A549 treated with ZK216348 at 1 μM for 4 hours (cell line): ENCODE measurements around the gene TUBGCP6. TPM values are rescaled to one million over a fixed set of nuclear protein-coding genes. Genes with fewer than 3 reads are reported as not detected.

Experiments used
- total RNA-seq: library from RNA; stranded (reverse); fragments of 200-300 nt; extraction: Qiagen RNA extraction; gene quantifications from 5 replicates; pipeline ENCODE4 v1.2.3, GENCODE V29; 2022; ENCODE audit warnings: low read depth

The TUBGCP6 gene, protein sequence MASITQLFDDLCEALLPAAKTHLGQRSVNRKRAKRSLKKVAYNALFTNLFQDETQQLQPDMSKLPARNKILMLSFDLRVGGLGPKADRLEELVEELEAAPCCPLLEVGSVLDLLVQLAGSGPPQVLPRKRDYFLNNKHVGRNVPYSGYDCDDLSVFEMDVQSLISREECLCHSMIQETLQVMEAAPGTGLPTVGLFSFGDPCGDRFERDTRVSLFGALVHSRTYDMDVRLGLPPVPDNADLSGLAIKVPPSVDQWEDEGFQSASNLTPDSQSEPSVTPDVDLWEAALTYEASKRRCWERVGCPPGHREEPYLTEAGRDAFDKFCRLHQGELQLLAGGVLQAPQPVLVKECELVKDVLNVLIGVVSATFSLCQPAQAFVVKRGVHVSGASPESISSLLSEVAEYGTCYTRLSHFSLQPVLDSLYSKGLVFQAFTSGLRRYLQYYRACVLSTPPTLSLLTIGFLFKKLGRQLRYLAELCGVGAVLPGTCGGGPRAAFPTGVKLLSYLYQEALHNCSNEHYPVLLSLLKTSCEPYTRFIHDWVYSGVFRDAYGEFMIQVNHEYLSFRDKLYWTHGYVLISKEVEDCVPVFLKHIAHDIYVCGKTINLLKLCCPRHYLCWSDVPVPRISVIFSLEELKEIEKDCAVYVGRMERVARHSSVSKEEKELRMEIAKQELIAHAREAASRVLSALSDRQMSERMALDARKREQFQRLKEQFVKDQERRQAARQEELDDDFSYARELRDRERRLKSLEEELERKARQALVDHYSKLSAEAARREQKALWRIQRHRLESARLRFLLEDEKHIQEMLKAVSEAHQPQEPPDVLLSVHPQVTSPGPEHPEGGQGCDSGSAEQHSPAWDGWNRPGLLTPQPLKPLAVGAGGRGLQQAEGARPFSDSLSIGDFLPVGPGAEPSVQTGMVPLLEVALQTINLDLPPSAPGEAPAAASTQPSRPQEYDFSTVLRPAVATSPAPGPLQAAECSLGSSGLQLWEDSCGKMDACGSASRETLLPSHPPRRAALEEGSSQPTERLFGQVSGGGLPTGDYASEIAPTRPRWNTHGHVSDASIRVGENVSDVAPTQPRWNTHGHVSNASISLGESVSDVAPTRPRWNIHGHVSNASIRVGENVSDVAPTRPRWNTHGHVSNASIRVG (N-terminal part only)
- 4.5 to 13.6 TPM (median 11.5 TPM) in 5 replicates for total RNA-seq

DNA sequence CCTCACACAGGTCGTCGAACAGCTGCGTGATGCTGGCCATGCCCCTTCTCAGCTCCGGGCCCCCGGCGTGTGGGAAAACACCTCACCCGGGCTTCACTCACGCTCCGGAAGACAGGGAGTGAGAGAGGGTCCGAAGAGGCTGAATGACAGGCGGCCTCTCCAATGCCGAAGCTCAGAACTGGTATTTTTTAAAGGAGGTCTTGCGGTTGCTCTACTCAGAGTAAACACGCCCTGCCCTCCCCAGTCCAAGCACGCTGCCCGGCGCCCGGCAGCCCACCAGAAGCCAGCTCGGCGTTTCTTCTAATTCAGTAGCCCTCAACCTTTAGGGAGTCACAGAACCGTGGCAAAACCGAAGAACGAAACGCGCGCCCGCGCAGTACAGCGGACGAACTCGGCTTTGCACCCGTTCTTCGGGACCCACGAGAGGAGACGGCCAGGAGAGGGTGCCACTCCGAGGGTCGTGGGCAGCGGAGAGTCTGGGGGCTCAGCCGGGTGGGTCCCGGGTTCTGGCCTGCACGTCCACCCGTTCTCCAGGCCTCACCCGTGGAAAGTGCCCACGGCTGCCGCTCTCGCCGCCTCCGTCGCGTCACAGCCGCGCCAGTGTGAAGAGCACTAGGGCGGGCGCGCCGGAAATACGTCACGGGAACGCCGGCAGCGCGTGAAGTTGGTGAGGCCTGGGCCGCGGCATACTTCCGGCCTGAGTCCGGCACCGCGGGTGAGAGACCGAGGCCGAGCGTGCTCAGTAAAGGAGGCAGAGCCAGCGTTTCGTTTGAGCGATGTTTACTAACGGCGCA is at the start of gene TUBGCP6:
TSS of gene TUBGCP6 (minus strand) at position 604 of the 794 bp plus-strand sequence. CDS start at position 40, 564 bp downstream.

GRCh38 chr22:50269970-50270665 is 25.3 kb upstream of the TUBGCP6 start, which contains the start of gene MAPK11:
MAPK11 (minus strand) TSS chr22:50270380; CDS start chr22:50270292, 88 bp downstream.

DNA sequence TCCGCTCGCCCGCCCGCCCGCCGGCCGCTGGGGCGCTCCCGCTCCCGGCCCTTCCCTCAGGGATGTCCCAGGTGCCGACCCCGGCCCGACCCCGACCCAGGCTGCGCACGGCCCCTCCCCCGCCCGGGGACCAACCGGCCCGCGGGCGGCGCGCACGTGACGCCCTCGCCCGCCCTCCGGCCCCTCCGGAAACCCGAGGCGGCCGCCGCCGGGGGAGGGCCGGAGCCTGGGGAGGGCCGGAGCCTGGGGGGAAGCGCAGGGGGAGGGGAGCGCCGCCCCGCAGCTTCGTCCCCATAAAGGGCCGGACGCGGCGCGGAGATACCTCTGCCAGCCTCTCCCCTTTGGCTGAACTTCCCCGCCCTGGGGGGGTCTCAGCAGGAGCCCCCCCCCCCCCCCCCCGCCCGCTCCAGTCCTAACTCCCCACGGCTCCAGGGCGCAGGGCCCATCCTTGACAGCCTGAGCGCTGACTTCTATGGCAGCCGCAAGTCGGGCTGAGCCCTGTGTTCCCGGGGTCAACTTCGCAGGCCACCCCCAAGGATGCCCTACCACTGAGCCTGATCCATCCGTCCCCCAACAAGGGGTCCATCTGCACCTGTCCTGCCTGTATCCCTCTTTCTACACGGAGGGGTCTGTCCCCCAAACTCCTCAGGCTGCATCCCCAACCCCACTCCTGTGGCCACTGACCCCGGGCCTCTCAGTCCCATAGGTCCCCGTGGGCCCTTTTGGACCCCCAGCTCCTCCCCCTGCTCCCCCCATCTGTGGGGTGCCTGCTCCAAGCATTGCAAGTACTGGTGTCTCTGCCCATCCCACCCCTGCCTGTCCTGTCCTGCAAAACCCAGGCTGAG is 17.0 kb upstream of the TUBGCP6 start, which contains the start of gene MAPK12:
TSS of gene MAPK12 (minus strand) at position 69 of the 845 bp plus-strand sequence. CDS start 174 bp downstream, outside the sequence.

DNA sequence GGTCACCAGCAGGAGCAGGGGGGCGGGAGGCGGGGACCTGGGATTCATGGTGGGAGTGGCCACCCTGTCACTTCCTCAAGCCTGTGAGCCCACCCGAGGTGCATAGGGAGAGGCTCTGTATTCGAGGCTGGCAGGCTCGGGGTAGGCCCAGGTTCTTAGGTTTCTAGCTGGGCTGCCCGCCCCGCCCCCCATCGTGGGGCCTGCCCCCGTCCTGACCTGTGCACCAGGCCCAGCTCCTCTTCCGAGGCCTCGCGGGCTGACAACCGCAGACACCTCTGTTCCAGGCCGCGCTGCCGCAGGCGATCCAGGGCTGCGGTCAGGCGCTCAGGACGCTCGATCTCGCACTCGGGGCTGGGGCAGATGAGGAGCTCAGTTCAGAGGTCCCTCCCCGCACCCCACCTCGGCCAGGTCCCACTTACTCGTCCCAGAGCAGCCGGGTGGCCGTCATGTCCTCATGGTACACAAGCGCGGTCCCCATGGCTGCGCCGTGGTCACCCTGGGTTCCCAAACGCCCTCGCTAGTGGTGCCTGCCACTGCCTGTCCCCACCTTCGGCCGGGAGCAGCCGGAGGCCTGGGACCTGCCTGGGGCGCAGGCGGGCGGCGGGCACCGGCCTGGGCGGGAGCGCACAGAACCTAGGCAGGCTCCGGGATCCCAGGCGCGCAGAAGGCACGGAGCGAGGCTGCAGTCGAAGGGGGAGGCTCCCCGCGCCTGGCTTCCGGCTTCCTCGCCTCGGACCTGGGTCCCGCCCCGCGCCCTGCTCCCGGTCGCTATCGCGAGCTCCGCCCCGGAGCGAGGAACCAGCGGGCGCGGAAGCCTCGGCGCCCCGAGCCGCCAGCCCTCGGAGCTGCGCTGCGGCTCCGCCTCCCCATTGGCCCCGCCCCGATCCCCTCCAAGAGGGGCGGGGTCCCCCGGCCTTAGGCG is 6.0 kb upstream of the TUBGCP6 start, which contains the start of gene HDAC10:
TSS of gene HDAC10 (minus strand) at position 711 of the 922 bp plus-strand sequence. CDS start at position 478, 233 bp downstream.

DNA sequence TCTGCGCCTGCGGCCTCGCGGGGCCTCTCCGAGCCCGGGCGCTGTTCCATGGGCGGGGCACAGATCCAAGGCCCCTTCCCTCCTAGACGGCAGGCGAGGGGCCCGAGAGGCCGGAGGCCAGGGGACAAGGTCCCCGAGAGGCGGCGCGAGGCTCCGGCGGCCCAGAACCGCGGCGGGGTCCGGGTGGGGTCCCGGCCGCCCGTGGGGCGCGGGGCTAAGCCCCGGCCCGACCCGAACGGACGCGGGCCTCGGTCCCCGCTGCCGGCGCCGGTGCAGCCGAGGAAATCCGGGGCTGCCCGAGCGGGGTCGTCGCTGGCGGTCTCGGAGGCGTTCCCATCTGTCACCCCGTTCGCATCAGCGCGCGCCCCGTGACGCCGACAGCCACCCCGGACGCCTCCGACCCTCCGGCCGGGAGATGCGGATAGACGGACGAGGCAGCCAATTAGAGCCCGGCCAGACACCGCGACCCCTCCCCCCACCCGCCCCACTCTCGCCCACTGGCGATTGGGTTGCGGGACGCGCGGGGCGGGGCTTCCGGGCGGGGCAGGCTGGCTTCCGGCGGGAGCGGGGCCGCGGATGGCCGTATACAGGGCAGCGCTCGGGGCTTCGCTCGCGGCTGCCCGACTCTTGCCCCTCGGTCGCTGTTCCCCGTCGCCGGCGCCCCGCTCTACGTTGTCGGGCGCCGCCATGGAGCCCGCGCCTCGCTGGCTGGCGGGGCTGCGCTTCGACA is 44.2 kb downstream of the TUBGCP6 start, which contains the start of gene SELENOO:
TSS of gene SELENOO (plus strand) at position 551 of the 730 bp plus-strand sequence. CDS start at position 577, 26 bp downstream.

GRCh38 chr22:50185375-50186087 is 59.3 kb downstream of the TUBGCP6 start, which contains the start of gene TRABD:
TRABD (plus strand) TSS chr22:50185913; CDS start chr22:50193061, 7,148 bp downstream.

GRCh38 chr22:50170453-50171318 is 74.1 kb downstream of the TUBGCP6 start, which contains the start of gene PANX2:
PANX2 (plus strand) TSS chr22:50170731; CDS start chr22:50170731, 0 bp downstream.

Other genes with a start within 250 kb of the TUBGCP6 start
- gene IL17REL, start 232.3 kb downstream of the TUBGCP6 start, total RNA-seq, result 0.06 TPM in 1 of 5 replicates, not detected in the others
- not detected in 5 replicates for gene TTLL8, start 186.7 kb downstream of the TUBGCP6 start, total RNA-seq
- 0.04 to 0.08 TPM in 2 of 5 replicates, not detected in the others for gene MLC1, start 159.6 kb downstream of the TUBGCP6 start, total RNA-seq
- not detected in 5 replicates for gene MOV10L1, start 155.0 kb downstream of the TUBGCP6 start, total RNA-seq
- 3.7 to 7.7 TPM (median 7.1 TPM) in 5 replicates for gene PANX2, start 74.3 kb downstream of the TUBGCP6 start, total RNA-seq
- gene TRABD, start 59.1 kb downstream of the TUBGCP6 start, total RNA-seq, result 17.4 to 41.6 TPM (median 34.7 TPM) in 5 replicates
- 9.5 to 23.6 TPM (median 18.4 TPM) in 5 replicates for gene SELENOO, start 44.0 kb downstream of the TUBGCP6 start, total RNA-seq
- gene HDAC10, start 6.2 kb upstream of the TUBGCP6 start, total RNA-seq, result 5.7 to 14.6 TPM (median 10.7 TPM) in 5 replicates
- 17.0 to 30.2 TPM (median 24.5 TPM) in 5 replicates for gene MAPK12, start 16.7 kb upstream of the TUBGCP6 start, total RNA-seq
- 3.8 to 7.8 TPM (median 6.5 TPM) in 5 replicates for gene MAPK11, start 25.4 kb upstream of the TUBGCP6 start, total RNA-seq
- 62.3 to 128 TPM (median 115 TPM) in 5 replicates for gene PLXNB2, start 62.6 kb upstream of the TUBGCP6 start, total RNA-seq
- 1.6 to 4.3 TPM (median 3.6 TPM) in 5 replicates for gene DENND6B, start 82.0 kb upstream of the TUBGCP6 start, total RNA-seq
- 8.2 to 15.9 TPM (median 12.4 TPM) in 5 replicates for gene PPP6R2, start 98.3 kb upstream of the TUBGCP6 start, total RNA-seq
- 9.8 to 29.9 TPM (median 27.6 TPM) in 5 replicates for gene SBF1, start 230.0 kb upstream of the TUBGCP6 start, total RNA-seq
- gene ADM2, start 236.5 kb upstream of the TUBGCP6 start, total RNA-seq, result 0.27 to 0.84 TPM (median 0.69 TPM) in 5 replicates
- not detected in 5 replicates for gene MIOX, start 241.8 kb upstream of the TUBGCP6 start, total RNA-seq